GM12892 (cell line): Measurements from ENCODE around the gene ZDHHC24.

ENCODE experiments used
- POLR2A ChIP-seq: IDR thresholded peaks from 2 replicates; pipeline ENCODE4 v1.6.1; 2011; ENCODE audit warnings: low read depth, low read length, control low read depth
- TAF1 ChIP-seq: IDR thresholded peaks from 2 replicates; pipeline ENCODE4 v1.6.1; 2011; ENCODE audit warnings: low read depth, mild to moderate bottlenecking, control low read depth, low read length, borderline replicate concordance

DNA sequence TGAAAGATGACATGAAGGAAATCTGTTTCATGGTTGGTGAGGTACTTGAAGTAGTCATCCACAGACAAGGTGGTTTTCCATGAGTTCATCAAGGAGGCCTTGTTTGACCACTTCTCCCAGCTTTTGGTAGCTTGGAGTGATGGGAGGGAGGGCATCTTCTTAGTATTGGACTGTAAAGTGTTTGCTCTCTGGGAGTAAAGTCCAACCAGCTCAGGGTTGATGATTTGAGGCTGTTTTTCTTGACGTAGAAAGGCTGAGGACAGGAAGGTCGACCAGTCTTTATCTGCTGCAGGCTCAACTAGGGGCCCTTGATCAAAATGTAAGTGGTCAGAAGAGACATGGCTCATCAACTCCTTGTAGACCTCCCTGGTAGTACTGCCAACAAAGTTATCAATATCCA is 45.3 kb upstream of the ZDHHC24 start:
- no peak for TF ChIP-seq POLR2A
- no peak for TF ChIP-seq TAF1
